ENCODE results near the gene UIMC1.

The UIMC1 gene

DNA sequence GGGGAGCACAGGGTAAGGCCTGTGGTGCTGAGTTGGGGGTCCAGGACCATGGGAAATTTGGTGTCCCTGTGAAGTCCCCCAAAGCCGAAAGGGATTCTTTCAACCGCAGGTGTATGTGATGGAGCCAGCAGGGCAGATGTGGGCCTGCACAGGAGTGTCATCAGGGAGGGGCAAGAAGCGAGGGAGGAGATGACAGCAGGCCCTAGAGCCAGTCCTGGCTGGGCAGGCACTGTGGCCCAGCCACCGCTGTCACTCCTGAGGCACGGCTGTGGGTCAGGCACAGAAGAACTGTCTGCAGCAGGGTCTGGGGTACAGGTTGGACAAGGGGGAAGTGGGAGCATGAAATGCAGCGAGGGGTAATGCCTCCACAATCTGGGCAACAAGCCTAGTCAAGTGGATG lies 112.3 kb downstream of the UIMC1 start:
- H3K9ac ChIP-seq (ENCODE audit: low read length) = no peak overlapping the region
- no peaks in the 10 kb centered on the region for H3K36me3 ChIP-seq (ENCODE audit: control insufficient read depth, insufficient read depth, low read length)
- no peaks in the 10 kb centered on the region for H3K4me1 ChIP-seq (ENCODE audit: control insufficient read depth, insufficient read depth, low read length)
- no peak overlapping the region for H3K27ac ChIP-seq (ENCODE audit: low read depth, low read length)
- no peaks in the 10 kb centered on the region for H3K27me3 ChIP-seq (ENCODE audit: control insufficient read depth, insufficient read depth, low read length)
- H3K4me3 ChIP-seq (ENCODE audit: low read length) = no peak overlapping the region

GRCh38 chr5:176892663-176893062 lies 113.9 kb downstream of the UIMC1 start:
- no peak overlapping the region for H3K27ac ChIP-seq (ENCODE audit: low read depth, low read length)

GRCh38 chr5:176891331-176891958 lies 115.1 kb downstream of the UIMC1 start:
- no peaks in the 10 kb centered on the region for H3K36me3 ChIP-seq (ENCODE audit: control insufficient read depth, insufficient read depth, low read length)
- no peak overlapping the region for H3K9ac ChIP-seq (ENCODE audit: low read length)
- no peaks in the 10 kb centered on the region for H3K27me3 ChIP-seq (ENCODE audit: control insufficient read depth, insufficient read depth, low read length)
- H3K4me1 ChIP-seq (ENCODE audit: control insufficient read depth, insufficient read depth, low read length) = no peaks in the 10 kb centered on the region
- H3K4me3 ChIP-seq (ENCODE audit: low read length) = no peak overlapping the region
- H3K27ac ChIP-seq (ENCODE audit: low read depth, low read length) = no peak overlapping the region

More at GRCh38 chr5:176892663-176893062, 113.9 kb downstream of the UIMC1 start:
- Histone ChIP-seq H3K4me3 (ENCODE audit: low read length) (no peak overlapping the region), H3K36me3 (ENCODE audit: control insufficient read depth, insufficient read depth, low read length) (no peaks in the 10 kb centered on the region), H3K27me3 (ENCODE audit: control insufficient read depth, insufficient read depth, low read length) (no peaks in the 10 kb centered on the region), H3K4me1 (ENCODE audit: control insufficient read depth, insufficient read depth, low read length) (no peaks in the 10 kb centered on the region), H3K9ac (ENCODE audit: low read length) (no peak overlapping the region)

- H3K36me3 ChIP-seq (ENCODE audit: control insufficient read depth, insufficient read depth, low read length) = no peaks in the 10 kb centered on the region
- H3K9ac ChIP-seq (ENCODE audit: low read length) = no peak overlapping the region
- no peaks in the 10 kb centered on the region for H3K4me1 ChIP-seq (ENCODE audit: control insufficient read depth, insufficient read depth, low read length)
- no peak overlapping the region for H3K27ac ChIP-seq (ENCODE audit: low read depth, low read length)
- no peak overlapping the region for H3K4me3 ChIP-seq (ENCODE audit: low read length)
- H3K27me3 ChIP-seq (ENCODE audit: control insufficient read depth, insufficient read depth, low read length) = no peaks in the 10 kb centered on the region
Measured at GRCh38 chr5:176890455-176891330, 115.9 kb downstream of the UIMC1 start.

GRCh38 chr5:176889321-176890280 lies 117.0 kb downstream of the UIMC1 start:
- H3K9ac ChIP-seq (ENCODE audit: low read length) = no peak overlapping the region
- H3K27me3 ChIP-seq (ENCODE audit: control insufficient read depth, insufficient read depth, low read length) = no peaks in the 10 kb centered on the region
- H3K4me1 ChIP-seq (ENCODE audit: control insufficient read depth, insufficient read depth, low read length) = no peaks in the 10 kb centered on the region
- no peaks in the 10 kb centered on the region for H3K36me3 ChIP-seq (ENCODE audit: control insufficient read depth, insufficient read depth, low read length)
- H3K27ac ChIP-seq (ENCODE audit: low read depth, low read length) = no peak overlapping the region
- no peak overlapping the region for H3K4me3 ChIP-seq (ENCODE audit: low read length)

DNA sequence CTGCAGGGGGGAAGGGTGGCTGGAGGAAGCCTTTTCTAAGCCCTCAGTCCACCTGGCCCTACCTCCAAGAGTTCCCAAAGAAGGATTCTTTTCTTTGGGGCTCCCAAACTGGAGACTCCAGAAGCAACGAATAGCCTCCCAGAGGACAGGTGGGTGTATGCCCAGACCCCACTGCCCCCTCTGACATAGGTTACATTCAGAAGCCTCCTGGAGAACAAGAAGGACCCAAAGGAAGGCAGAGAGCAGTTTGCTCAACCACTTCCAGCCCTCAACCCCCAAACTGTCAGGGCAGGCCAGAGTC lies 117.8 kb downstream of the UIMC1 start:
- no peak overlapping the region for H3K9ac ChIP-seq (ENCODE audit: low read length)
- no peaks in the 10 kb centered on the region for H3K36me3 ChIP-seq (ENCODE audit: control insufficient read depth, insufficient read depth, low read length)
- H3K27ac ChIP-seq (ENCODE audit: low read depth, low read length) = no peak overlapping the region
- H3K4me3 ChIP-seq (ENCODE audit: low read length) = no peak overlapping the region
- no peaks in the 10 kb centered on the region for H3K27me3 ChIP-seq (ENCODE audit: control insufficient read depth, insufficient read depth, low read length)
- H3K4me1 ChIP-seq (ENCODE audit: control insufficient read depth, insufficient read depth, low read length) = no peaks in the 10 kb centered on the region

DNA sequence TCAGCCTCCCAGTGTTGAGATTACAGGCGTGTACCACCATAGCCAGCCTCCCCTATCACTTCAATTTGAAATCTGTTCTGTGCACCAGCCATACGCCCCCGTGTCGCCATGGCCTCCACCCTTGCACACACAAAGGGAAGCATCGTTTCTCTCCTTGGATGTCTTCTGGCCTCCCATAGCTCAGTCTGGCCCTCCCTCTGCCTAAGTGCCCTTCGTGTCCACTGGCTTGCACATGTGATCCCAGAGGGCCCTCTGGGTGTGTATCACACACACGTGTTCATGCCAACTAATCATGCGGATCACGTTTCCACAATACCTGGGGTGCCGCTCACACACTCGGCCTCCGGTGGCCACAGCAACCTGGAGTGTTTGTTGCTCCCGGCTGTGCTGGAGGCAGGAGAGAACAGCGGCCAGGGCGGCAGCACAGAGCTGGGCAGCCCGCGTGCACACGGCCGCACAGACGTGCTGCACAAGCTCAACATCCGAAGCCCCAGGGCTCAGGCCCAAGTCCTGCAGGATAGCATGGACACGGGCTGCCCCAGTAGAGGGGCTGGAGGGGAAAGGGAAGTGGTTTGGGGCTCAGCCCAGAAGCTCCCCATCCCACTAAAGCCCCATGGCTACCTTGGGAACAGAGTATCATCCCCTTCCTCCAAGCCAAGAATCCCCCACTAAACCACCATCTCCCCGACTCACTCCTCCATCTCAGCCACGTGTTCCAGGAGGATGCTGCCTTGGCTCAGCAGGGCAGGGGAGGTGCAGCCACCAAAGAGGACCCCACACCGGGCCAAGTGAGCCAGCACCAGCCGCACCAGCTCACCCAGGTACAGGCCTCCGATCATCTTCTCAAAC lies 118.3 kb downstream of the UIMC1 start:
- Histone ChIP-seq H3K27me3 (ENCODE audit: control insufficient read depth, insufficient read depth, low read length) (no peaks in the 10 kb centered on the region), H3K27ac (ENCODE audit: low read depth, low read length) (no peak overlapping the region), H3K36me3 (ENCODE audit: control insufficient read depth, insufficient read depth, low read length) (no peaks in the 10 kb centered on the region), H3K4me3 (ENCODE audit: low read length) (no peak overlapping the region), H3K9ac (ENCODE audit: low read length) (no peak overlapping the region), H3K4me1 (ENCODE audit: control insufficient read depth, insufficient read depth, low read length) (no peaks in the 10 kb centered on the region)

GRCh38 chr5:176887252-176887849 lies 119.2 kb downstream of the UIMC1 start:
- no peaks in the 10 kb centered on the region for H3K4me1 ChIP-seq (ENCODE audit: control insufficient read depth, insufficient read depth, low read length)

GRCh38 chr5:176886336-176887251 lies 120.0 kb downstream of the UIMC1 start:
- H3K4me3 ChIP-seq (ENCODE audit: low read length) = no peak overlapping the region
- no peak overlapping the region for H3K9ac ChIP-seq (ENCODE audit: low read length)
- no peak overlapping the region for H3K27ac ChIP-seq (ENCODE audit: low read depth, low read length)
- H3K36me3 ChIP-seq (ENCODE audit: control insufficient read depth, insufficient read depth, low read length) = no peaks in the 10 kb centered on the region
- H3K27me3 ChIP-seq (ENCODE audit: control insufficient read depth, insufficient read depth, low read length) = no peaks in the 10 kb centered on the region
- no peaks in the 10 kb centered on the region for H3K4me1 ChIP-seq (ENCODE audit: control insufficient read depth, insufficient read depth, low read length)

More at GRCh38 chr5:176887252-176887849, 119.2 kb downstream of the UIMC1 start:
- H3K4me3 ChIP-seq (ENCODE audit: low read length) = no peak overlapping the region
- no peak overlapping the region for H3K9ac ChIP-seq (ENCODE audit: low read length)
- no peak overlapping the region for H3K27ac ChIP-seq (ENCODE audit: low read depth, low read length)
- H3K27me3 ChIP-seq (ENCODE audit: control insufficient read depth, insufficient read depth, low read length) = no peaks in the 10 kb centered on the region
- H3K36me3 ChIP-seq (ENCODE audit: control insufficient read depth, insufficient read depth, low read length) = no peaks in the 10 kb centered on the region

GRCh38 chr5:176884571-176884890 lies 122.0 kb downstream of the UIMC1 start:
- no peaks in the 10 kb centered on the region for H3K27me3 ChIP-seq (ENCODE audit: control insufficient read depth, insufficient read depth, low read length)
- no peak overlapping the region for H3K27ac ChIP-seq (ENCODE audit: low read depth, low read length)
- H3K4me3 ChIP-seq (ENCODE audit: low read length) = no peak overlapping the region
- H3K4me1 ChIP-seq (ENCODE audit: control insufficient read depth, insufficient read depth, low read length) = no peaks in the 10 kb centered on the region
- no peaks in the 10 kb centered on the region for H3K36me3 ChIP-seq (ENCODE audit: control insufficient read depth, insufficient read depth, low read length)
- no peak overlapping the region for H3K9ac ChIP-seq (ENCODE audit: low read length)
